Muscle of leg (tissue), 11 donors: ENCODE data around the gene GAB4. TPM values are rescaled to one million over a fixed set of nuclear protein-coding genes. Genes with fewer than 3 reads are reported as not detected.
"Not testable (repeated sequence)": the region's sequence is repeated elsewhere in the genome, so short reads cannot be mapped to it uniquely, and the experiment has no call there.

Experiments
- DNase-seq: peaks from one replicate; pipeline ENCODE4 v3.0.0; 2013
- H3K27ac ChIP-seq: one replicate; pipeline ENCODE4 v1.5.1; 2013; ENCODE audit warnings: mild to moderate bottlenecking, low read length, control low read depth
- H3K27me3 ChIP-seq: one replicate; pipeline ENCODE4 v1.6.1; 2013; ENCODE audit warnings: low read length; ENCODE audit not compliant: control insufficient read depth, insufficient read depth
- H3K36me3 ChIP-seq: one replicate; pipeline ENCODE4 v1.6.1; 2013; ENCODE audit warnings: low read length; ENCODE audit not compliant: control insufficient read depth, insufficient read depth
- H3K4me1 ChIP-seq: one replicate; pipeline ENCODE4 v1.6.1; 2013; ENCODE audit warnings: low read length; ENCODE audit not compliant: control insufficient read depth, insufficient read depth
- H3K4me3 ChIP-seq: one replicate; pipeline ENCODE4 v1.5.1; 2013; ENCODE audit warnings: low read length, control low read depth
- H3K9me3 ChIP-seq: replicated peaks from 2 replicates; pipeline ENCODE4 v1.6.1; 2013; ENCODE audit warnings: low read depth, low read length; ENCODE audit not compliant: control insufficient read depth
- WGBS: methylation state at CpG from one replicate; pipeline ENCODE4 v1.1.5; 2013; ENCODE audit warnings: missing lambda C conversion rate; ENCODE audit not compliant: insufficient coverage; 5-methylcytosine and 5-hydroxymethylcytosine counted together
- polyA plus RNA-seq, 8 donors: library from polyadenylated mRNA; unstranded; fragments of 120-200 nt; gene quantifications; one replicate each; pipeline versions ENCODE4 v1.2.1 to v1.2.3, GENCODE V29; 2013; ENCODE audit warnings: inconsistent platforms in 1 of 8, low replicate concordance in 1 of 8; ENCODE audit not compliant: insufficient read length in 8 of 8, insufficient read depth in 1 of 8
- total RNA-seq: library from RNA; stranded (reverse); fragments of 120-200 nt; gene quantifications from one replicate; pipeline ENCODE4 v1.2.4, GENCODE V29; 2013

GAB4 gene
- total and polyA plus RNA-seq, 9 donors: not detected

DNA sequence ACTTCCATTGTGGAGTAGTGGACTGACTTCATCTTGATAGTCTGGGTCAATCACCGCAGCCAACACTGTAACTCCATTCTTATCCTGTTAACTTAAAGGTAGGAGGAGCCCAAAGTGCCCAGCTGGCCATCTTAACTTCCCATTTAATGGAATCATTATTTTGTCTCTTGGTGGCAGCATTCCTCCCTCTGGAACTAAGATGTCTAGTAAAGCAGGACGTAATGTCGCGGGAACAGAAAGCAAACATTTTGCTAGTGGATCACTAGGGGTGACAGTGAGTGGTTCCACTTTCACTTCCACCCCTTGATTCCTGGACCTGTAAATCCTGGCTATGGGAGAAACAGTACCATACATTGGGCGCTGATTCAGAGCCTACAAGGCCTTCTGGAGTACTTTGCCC, 71.4 kb downstream of the GAB4 start:
- H3K9me3 ChIP-seq: no peaks in the 10 kb centered on the region
- H3K27me3 ChIP-seq: no peaks in the 10 kb centered on the region
- no peak overlapping the region for H3K27ac ChIP-seq
- H3K4me3 ChIP-seq: no peak overlapping the region
- no CpG with 5 or more reads among the region's 5 CpGs for WGBS
- no peaks in the 10 kb centered on the region for H3K4me1 ChIP-seq
- H3K36me3 ChIP-seq: no peaks in the 10 kb centered on the region
- DNase-seq: no peak

DNA sequence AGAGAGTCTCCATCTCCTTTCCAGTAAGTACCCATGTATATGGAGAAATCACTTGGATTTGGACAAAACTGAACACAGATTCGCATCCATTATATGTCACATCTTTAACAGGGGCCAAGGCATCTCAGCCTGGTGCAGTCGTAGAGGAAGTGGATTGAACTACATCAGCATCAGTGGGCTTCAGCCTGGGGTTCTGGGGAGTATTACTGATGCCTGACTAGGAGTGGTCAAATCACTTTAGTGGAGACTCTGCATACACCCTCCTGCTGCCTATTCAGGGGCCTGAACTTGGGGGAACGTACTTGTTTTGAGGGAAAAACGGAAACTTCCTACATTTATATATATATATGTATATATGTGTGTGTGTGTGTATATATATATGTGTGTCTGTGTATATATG, 72.8 kb downstream of the GAB4 start:
- WGBS: no CpG with 5 or more reads among the region's 4 CpGs
- no peak overlapping the region for H3K4me3 ChIP-seq
- no peaks in the 10 kb centered on the region for H3K9me3 ChIP-seq
- H3K36me3 ChIP-seq: no peaks in the 10 kb centered on the region
- H3K27me3 ChIP-seq: no peaks in the 10 kb centered on the region
- H3K4me1 ChIP-seq: no peaks in the 10 kb centered on the region
- DNase-seq: no peak
- H3K27ac ChIP-seq: no peak overlapping the region

DNA sequence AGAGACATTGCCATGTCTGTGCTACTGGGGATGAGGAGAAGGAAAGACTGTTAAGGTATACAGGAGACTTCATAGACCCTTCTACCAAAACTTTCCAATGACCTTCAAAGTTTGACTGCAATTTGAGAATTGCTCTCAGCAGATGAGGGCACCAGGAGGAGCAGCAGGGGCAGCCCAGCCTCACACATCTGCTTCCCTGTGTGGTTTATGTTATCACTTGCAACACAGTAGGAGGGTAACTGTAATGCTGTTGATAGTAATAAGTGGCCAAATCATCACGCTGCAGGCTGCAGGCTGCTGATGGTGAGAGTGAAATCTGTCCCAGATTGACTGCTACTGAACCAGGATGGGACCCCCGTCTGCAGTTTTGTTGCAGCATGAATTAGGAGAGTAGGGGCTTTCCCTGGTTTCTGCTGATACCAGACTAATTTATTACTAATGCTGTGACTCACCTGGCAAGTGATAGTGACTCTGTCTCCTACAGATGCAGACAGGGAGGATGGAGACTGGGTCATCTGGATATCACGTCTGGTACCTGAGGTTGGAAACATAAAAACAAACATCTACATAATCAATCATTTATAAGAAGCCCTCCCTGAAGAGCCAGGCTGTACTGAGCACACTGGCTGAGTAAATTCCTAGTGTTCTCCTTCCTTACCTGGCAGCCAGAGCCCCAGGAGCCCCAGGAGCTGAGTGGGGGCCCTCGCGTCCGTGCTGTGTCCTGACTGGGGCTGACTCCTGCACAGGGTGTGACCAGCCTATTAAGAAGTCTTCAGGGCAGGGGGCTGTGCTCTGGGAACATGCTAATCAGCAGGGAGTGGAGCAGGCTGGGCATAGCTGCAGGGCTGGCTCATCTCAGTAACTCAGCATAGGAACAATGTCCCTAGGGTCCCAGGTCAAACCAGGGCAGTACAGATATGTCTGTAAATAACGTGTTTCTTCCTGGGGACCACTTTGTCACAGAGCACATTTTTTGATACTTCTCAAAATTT, 74.4 kb downstream of the GAB4 start:
- no peaks in the 10 kb centered on the region for H3K4me1 ChIP-seq
- DNase-seq: no peak
- no peaks in the 10 kb centered on the region for H3K9me3 ChIP-seq
- no peaks in the 10 kb centered on the region for H3K36me3 ChIP-seq
- 35% methylated on average over 4 of the region's 7 CpGs for WGBS
- no peak overlapping the region for H3K27ac ChIP-seq
- no peaks in the 10 kb centered on the region for H3K27me3 ChIP-seq
- H3K4me3 ChIP-seq: no peak overlapping the region

DNA sequence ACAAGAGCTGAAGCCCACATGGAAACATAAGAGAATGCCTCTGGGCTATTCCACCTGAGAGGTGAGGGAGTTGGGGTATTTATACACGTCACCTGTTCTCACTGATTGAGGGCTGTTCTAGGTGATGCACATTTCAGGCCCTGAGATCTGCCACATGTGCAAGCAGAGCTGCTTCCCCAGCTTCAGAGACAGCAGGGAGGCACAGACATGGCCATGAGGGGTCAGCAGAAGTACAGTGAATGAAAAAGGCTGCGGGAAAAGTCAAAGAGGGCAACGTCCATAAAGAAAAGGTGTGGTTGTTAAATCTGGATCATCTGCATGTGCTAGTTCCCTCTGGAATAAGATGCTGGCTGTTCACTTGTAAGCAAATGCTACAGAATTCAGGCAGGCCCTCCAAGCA, 75.4 kb downstream of the GAB4 start:
- H3K27ac ChIP-seq: no peak overlapping the region
- WGBS: 28% methylated on average over 3 of the region's 3 CpGs
- H3K4me3 ChIP-seq: no peak overlapping the region
- H3K36me3 ChIP-seq: no peaks in the 10 kb centered on the region
- H3K9me3 ChIP-seq: no peaks in the 10 kb centered on the region
- H3K4me1 ChIP-seq: no peaks in the 10 kb centered on the region
- no peaks in the 10 kb centered on the region for H3K27me3 ChIP-seq
- peak; percentile 9 for DNase-seq

DNA sequence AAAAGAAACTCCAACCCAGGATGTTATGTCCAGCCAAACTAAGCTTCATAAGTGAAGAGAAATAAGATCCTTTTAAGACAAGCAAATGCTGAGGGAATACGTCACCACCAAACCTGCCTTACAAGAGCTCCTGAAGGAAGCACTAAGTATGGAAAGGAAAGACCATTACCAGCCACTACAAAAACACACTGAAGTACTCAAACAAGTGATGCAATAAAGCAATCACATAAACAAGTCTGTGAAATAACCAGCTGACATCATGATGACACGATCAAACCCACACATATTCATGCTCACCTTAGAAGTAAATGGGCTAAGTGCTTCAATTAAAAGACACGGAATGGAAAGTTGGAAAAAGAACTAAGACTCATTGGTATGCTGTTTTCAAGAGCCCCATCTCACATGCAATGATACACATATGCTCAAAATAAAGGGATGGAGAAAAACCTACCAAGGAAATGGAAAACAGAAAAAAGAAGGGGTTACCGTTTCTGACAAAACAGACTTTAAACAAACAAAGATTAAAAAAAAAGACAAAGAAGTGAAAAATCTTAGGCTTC, 82.5 kb downstream of the GAB4 start:
- H3K4me3 ChIP-seq: no peak overlapping the region
- no peaks in the 10 kb centered on the region for H3K9me3 ChIP-seq
- H3K36me3 ChIP-seq: no peaks in the 10 kb centered on the region
- H3K27ac ChIP-seq: no peak overlapping the region
- DNase-seq: no peak
- no peaks in the 10 kb centered on the region for H3K4me1 ChIP-seq
- no peaks in the 10 kb centered on the region for H3K27me3 ChIP-seq
- no CpG with 5 or more reads among the region's 4 CpGs for WGBS

DNA sequence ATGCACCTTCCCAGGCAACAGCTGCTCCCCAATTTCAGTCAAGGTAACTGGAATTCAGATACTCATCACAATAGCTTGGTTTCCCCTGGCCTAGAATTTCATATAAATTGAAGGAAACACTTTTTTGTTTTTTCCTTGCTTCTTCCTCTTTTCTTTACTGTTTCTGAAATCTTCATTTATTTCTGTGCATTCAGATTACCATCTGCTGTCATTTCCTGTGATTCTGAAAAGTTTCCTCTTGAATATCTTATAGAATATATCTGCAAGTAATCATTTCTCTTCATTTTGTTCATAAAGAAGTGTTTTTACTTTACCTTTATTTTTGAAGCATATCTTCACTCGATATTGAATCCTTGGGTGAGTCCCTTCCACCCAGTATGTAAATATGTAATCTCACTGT, 85.3 kb downstream of the GAB4 start:
- Histone ChIP-seq H3K9me3 (no peaks in the 10 kb centered on the region), H3K27ac (no peak overlapping the region), H3K27me3 (no peaks in the 10 kb centered on the region), H3K36me3 (no peaks in the 10 kb centered on the region), H3K4me3 (no peak overlapping the region), H3K4me1 (no peaks in the 10 kb centered on the region)
- no peak for DNase-seq
- no CpG with 5 or more reads among the region's 1 CpG for WGBS

DNA sequence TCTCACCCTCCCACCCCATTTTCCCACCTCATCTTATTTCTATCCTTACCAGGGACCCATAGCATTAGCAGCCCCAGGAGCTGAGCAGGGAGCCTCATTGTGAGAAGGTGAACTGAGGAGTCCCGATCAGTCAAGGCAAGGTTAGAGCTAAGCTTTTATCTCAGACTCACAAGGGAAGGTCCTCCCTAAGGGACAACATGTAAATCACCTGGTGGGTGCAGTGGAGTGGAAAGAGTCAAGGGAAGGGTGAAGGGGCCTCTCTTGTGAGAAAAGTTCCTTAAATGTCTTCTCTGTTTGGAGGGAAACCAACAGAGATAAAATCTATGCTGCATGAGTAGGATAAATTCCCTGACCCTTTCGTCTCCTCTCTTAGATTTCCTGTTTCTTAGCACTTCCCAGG, 85.9 kb downstream of the GAB4 start:
- Histone ChIP-seq H3K4me1 (no peaks in the 10 kb centered on the region), H3K9me3 (no peaks in the 10 kb centered on the region), H3K4me3 (no peak overlapping the region), H3K27me3 (no peaks in the 10 kb centered on the region), H3K36me3 (no peaks in the 10 kb centered on the region), H3K27ac (no peak overlapping the region)
- 80% methylated on average over 1 of the region's 2 CpGs for WGBS
- no peak for DNase-seq

- peaks cover 2% of the 10 kb centered on the region for H3K27me3 ChIP-seq
- DNase-seq: peak; percentile 61
- no peaks in the 10 kb centered on the region for H3K9me3 ChIP-seq
- no peaks in the 10 kb centered on the region for H3K4me1 ChIP-seq
- no peaks in the 10 kb centered on the region for H3K36me3 ChIP-seq
- no peak overlapping the region for H3K4me3 ChIP-seq
- WGBS: 31% methylated on average over 15 of the region's 16 CpGs
- H3K27ac ChIP-seq: no peak overlapping the region
Measured at GRCh38 chr22:16917144-16918003, 90.6 kb downstream of the GAB4 start.

- H3K36me3 ChIP-seq: no peaks in the 10 kb centered on the region
- no peak overlapping the region for H3K4me3 ChIP-seq
- H3K27ac ChIP-seq: no peak overlapping the region
- H3K4me1 ChIP-seq: no peaks in the 10 kb centered on the region
- H3K27me3 ChIP-seq: peaks cover 2% of the 10 kb centered on the region
- DNase-seq: no peak
- no CpG with 5 or more reads among the region's 2 CpGs for WGBS
- no peaks in the 10 kb centered on the region for H3K9me3 ChIP-seq
Measured at GRCh38 chr22:16915701-16916100, 92.3 kb downstream of the GAB4 start.

- no CpG with 5 or more reads among the region's 1 CpG for WGBS
- not testable (repeated sequence) for H3K9me3 ChIP-seq, H3K27ac ChIP-seq, H3K4me3 ChIP-seq, H3K4me1 ChIP-seq, DNase-seq, H3K27me3 ChIP-seq, H3K36me3 ChIP-seq
Measured at GRCh38 chr22:16914911-16915310, 93.1 kb downstream of the GAB4 start.
